DOHH2 (cell line): Measurements from ENCODE around the gene TMEM95.

Source experiments
- EZH2phosphoT487 ChIP-seq: fragments of 200-600 bp; sonication (generic); IDR thresholded peaks from 2 replicates; pipeline ENCODE4 v1.6.1; 2017; ENCODE audit warnings: borderline replicate concordance, mild to moderate bottlenecking, antibody characterized with exemption, low read length, moderate library complexity, mixed read lengths
- TF ChIP-seq, protein P1 (sequence below): fragments of 200-600 bp; sonication (generic); IDR thresholded peaks from one replicate; pipeline ENCODE4 v1.5.1; 2014; ENCODE audit warnings: antibody characterized with exemption, mild to moderate bottlenecking, low read depth, low read length; ENCODE audit not compliant: poor library complexity, severe bottlenecking

DNA sequence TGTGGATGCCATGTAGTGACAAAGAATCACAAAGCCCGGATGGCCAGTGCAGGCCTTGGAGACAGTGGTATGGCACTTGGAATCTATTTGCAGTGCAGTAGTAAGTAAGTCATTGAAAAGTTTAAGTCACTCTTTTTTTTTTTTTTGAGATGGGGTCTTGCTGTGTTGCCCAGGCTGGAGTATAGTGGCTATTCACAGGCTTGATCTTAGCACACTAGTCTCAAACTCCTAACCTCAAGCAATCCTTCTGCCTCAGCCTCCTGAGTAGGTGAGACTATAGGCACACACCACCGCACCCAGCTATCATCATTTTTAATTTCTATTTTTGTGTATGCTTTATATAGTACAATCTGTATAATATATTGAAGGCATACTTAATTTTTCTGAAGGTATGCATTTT, 43.7 kb downstream of the TMEM95 start:
- TF ChIP-seq, protein P1, sequence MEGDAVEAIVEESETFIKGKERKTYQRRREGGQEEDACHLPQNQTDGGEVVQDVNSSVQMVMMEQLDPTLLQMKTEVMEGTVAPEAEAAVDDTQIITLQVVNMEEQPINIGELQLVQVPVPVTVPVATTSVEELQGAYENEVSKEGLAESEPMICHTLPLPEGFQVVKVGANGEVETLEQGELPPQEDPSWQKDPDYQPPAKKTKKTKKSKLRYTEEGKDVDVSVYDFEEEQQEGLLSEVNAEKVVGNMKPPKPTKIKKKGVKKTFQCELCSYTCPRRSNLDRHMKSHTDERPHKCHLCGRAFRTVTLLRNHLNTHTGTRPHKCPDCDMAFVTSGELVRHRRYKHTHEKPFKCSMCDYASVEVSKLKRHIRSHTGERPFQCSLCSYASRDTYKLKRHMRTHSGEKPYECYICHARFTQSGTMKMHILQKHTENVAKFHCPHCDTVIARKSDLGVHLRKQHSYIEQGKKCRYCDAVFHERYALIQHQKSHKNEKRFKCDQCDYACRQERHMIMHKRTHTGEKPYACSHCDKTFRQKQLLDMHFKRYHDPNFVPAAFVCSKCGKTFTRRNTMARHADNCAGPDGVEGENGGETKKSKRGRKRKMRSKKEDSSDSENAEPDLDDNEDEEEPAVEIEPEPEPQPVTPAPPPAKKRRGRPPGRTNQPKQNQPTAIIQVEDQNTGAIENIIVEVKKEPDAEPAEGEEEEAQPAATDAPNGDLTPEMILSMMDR: no peak
- TF ChIP-seq EZH2phosphoT487: no peak
